Measurements from ENCODE around the gene BEST1.

BEST1 gene

GRCh38 chr11:61924064-61924455 is 26.1 kb upstream of the BEST1 start:
- DNase-seq (ENCODE audit: low read depth) = no peak
- TF ChIP-seq MYC (IDR thresholded peaks at IDR 0.05; ENCODE audit: low read depth, low read length) (no peak), MAX (IDR thresholded peaks at IDR 0.05; ENCODE audit: low read depth, low read length) (no peak), CTCF (IDR thresholded peaks at IDR 0.05; ENCODE audit: low read depth, low read length) (no peak), POLR2A (IDR thresholded peaks at IDR 0.05; ENCODE audit: extremely low read depth, insufficient read length) (no peak)
- no peak overlapping the region for H3K4me3 ChIP-seq (ENCODE audit: low read depth, low read length)

- no peak for DNase-seq (ENCODE audit: low read depth)
- no peak overlapping the region for H3K4me3 ChIP-seq (ENCODE audit: low read depth, low read length)
- TF ChIP-seq POLR2A (IDR thresholded peaks at IDR 0.05; ENCODE audit: extremely low read depth, insufficient read length) (no peak), MYC (IDR thresholded peaks at IDR 0.05; ENCODE audit: low read depth, low read length) (no peak), MAX (IDR thresholded peaks at IDR 0.05; ENCODE audit: low read depth, low read length) (no peak), CTCF (IDR thresholded peaks at IDR 0.05; ENCODE audit: low read depth, low read length) (no peak)
Observed at GRCh38 chr11:61925736-61926135, 24.4 kb upstream of the BEST1 start.

GRCh38 chr11:61926235-61926634 is 23.9 kb upstream of the BEST1 start:
- DNase-seq (ENCODE audit: low read depth) = no peak
- TF ChIP-seq MAX (IDR thresholded peaks at IDR 0.05; ENCODE audit: low read depth, low read length) (no peak), CTCF (IDR thresholded peaks at IDR 0.05; ENCODE audit: low read depth, low read length) (no peak), POLR2A (IDR thresholded peaks at IDR 0.05; ENCODE audit: extremely low read depth, insufficient read length) (no peak), MYC (IDR thresholded peaks at IDR 0.05; ENCODE audit: low read depth, low read length) (no peak)
- H3K4me3 ChIP-seq (ENCODE audit: low read depth, low read length) = no peak overlapping the region

- no peak overlapping the region for H3K4me3 ChIP-seq (ENCODE audit: low read depth, low read length)
- TF ChIP-seq CTCF (IDR thresholded peaks at IDR 0.05; ENCODE audit: low read depth, low read length) (no peak), POLR2A (IDR thresholded peaks at IDR 0.05; ENCODE audit: extremely low read depth, insufficient read length) (no peak), MYC (IDR thresholded peaks at IDR 0.05; ENCODE audit: low read depth, low read length) (no peak), MAX (IDR thresholded peaks at IDR 0.05; ENCODE audit: low read depth, low read length) (no peak)
- DNase-seq (ENCODE audit: low read depth) = peak; percentile 40
Observed at GRCh38 chr11:61927501-61927900, 22.6 kb upstream of the BEST1 start.

- no peak overlapping the region for H3K4me3 ChIP-seq (ENCODE audit: low read depth, low read length)
- TF ChIP-seq MYC (IDR thresholded peaks at IDR 0.05; ENCODE audit: low read depth, low read length) (no peak), MAX (IDR thresholded peaks at IDR 0.05; ENCODE audit: low read depth, low read length) (no peak), POLR2A (IDR thresholded peaks at IDR 0.05; ENCODE audit: extremely low read depth, insufficient read length) (no peak), CTCF (IDR thresholded peaks at IDR 0.05; ENCODE audit: low read depth, low read length) (no peak)
- no peak for DNase-seq (ENCODE audit: low read depth)
Observed at GRCh38 chr11:61928606-61929005, 21.5 kb upstream of the BEST1 start.

- no peak for DNase-seq (ENCODE audit: low read depth)
- no peak overlapping the region for H3K4me3 ChIP-seq (ENCODE audit: low read depth, low read length)
- TF ChIP-seq CTCF (IDR thresholded peaks at IDR 0.05; ENCODE audit: low read depth, low read length) = no peak
- no peak for TF ChIP-seq POLR2A (IDR thresholded peaks at IDR 0.05; ENCODE audit: extremely low read depth, insufficient read length)
- no peak for TF ChIP-seq MYC (IDR thresholded peaks at IDR 0.05; ENCODE audit: low read depth, low read length)
- no peak for TF ChIP-seq MAX (IDR thresholded peaks at IDR 0.05; ENCODE audit: low read depth, low read length)
Observed at GRCh38 chr11:61930933-61931332, 19.2 kb upstream of the BEST1 start.

Data from NB4 (cell line).